Measurements from ENCODE around the gene ATOSA.

The ATOSA gene

GRCh38 chr15:52702390-52702789 lies 23.2 kb upstream of the ATOSA start:
- TF ChIP-seq NFIC (IDR thresholded peaks at IDR 0.05), result no peak
- no peak for TF ChIP-seq TEAD4 (IDR thresholded peaks at IDR 0.05)
- TF ChIP-seq CEBPB (IDR thresholded peaks at IDR 0.05), result no peak
- TF ChIP-seq YY1 (IDR thresholded peaks at IDR 0.05; ENCODE audit: low read depth), result no peak
- TF ChIP-seq EGR1 (IDR thresholded peaks at IDR 0.05), result no peak
- no peak for TF ChIP-seq FOXM1 (IDR thresholded peaks at IDR 0.05; ENCODE audit: borderline replicate concordance, low read depth)
- TF ChIP-seq CREB1 (IDR thresholded peaks at IDR 0.05; ENCODE audit: low read depth), result no peak
- no peak for TF ChIP-seq RAD21 (IDR thresholded peaks at IDR 0.05; ENCODE audit: low read depth)
- TF ChIP-seq USF1 (IDR thresholded peaks at IDR 0.05), result no peak
- no peak for TF ChIP-seq REST (IDR thresholded peaks at IDR 0.05; ENCODE audit: low read depth)
- no peak for TF ChIP-seq TCF12 (IDR thresholded peaks at IDR 0.05; ENCODE audit: low read depth)
- TF ChIP-seq TAF1 (IDR thresholded peaks at IDR 0.05; ENCODE audit: low read depth), result no peak
- TF ChIP-seq MAX (IDR thresholded peaks at IDR 0.05), result no peak
- TF ChIP-seq EP300 (IDR thresholded peaks at IDR 0.05; ENCODE audit: borderline replicate concordance), result no peak
- no peak for TF ChIP-seq ZBTB7A (IDR thresholded peaks at IDR 0.05; ENCODE audit: low read depth)

- TF ChIP-seq FOXM1 (IDR thresholded peaks at IDR 0.05; ENCODE audit: borderline replicate concordance, low read depth) (no peak), TEAD4 (IDR thresholded peaks at IDR 0.05) (no peak), CEBPB (IDR thresholded peaks at IDR 0.05) (no peak), NFIC (IDR thresholded peaks at IDR 0.05) (no peak), MAX (IDR thresholded peaks at IDR 0.05) (no peak), YY1 (IDR thresholded peaks at IDR 0.05; ENCODE audit: low read depth) (no peak), RAD21 (IDR thresholded peaks at IDR 0.05; ENCODE audit: low read depth) (no peak), CREB1 (IDR thresholded peaks at IDR 0.05; ENCODE audit: low read depth) (no peak), TAF1 (IDR thresholded peaks at IDR 0.05; ENCODE audit: low read depth) (no peak), REST (IDR thresholded peaks at IDR 0.05; ENCODE audit: low read depth) (no peak), ZBTB7A (IDR thresholded peaks at IDR 0.05; ENCODE audit: low read depth) (no peak), EGR1 (IDR thresholded peaks at IDR 0.05) (no peak), TCF12 (IDR thresholded peaks at IDR 0.05; ENCODE audit: low read depth) (no peak), EP300 (IDR thresholded peaks at IDR 0.05; ENCODE audit: borderline replicate concordance) (no peak)
Measured at GRCh38 chr15:52699457-52699856, 20.3 kb upstream of the ATOSA start.

GRCh38 chr15:52698514-52698913 lies 19.3 kb upstream of the ATOSA start:
- TF ChIP-seq FOXM1 (IDR thresholded peaks at IDR 0.05; ENCODE audit: borderline replicate concordance, low read depth) (no peak), MAX (IDR thresholded peaks at IDR 0.05) (no peak), NFIC (IDR thresholded peaks at IDR 0.05) (no peak), YY1 (IDR thresholded peaks at IDR 0.05; ENCODE audit: low read depth) (no peak)

GRCh38 chr15:52697051-52697450 lies 17.9 kb upstream of the ATOSA start:
- no peak for TF ChIP-seq CREB1 (IDR thresholded peaks at IDR 0.05; ENCODE audit: low read depth)
- TF ChIP-seq CEBPB (IDR thresholded peaks at IDR 0.05), result no peak
- no peak for TF ChIP-seq EP300 (IDR thresholded peaks at IDR 0.05; ENCODE audit: borderline replicate concordance)
- TF ChIP-seq TAF1 (IDR thresholded peaks at IDR 0.05; ENCODE audit: low read depth), result no peak
- TF ChIP-seq EGR1 (IDR thresholded peaks at IDR 0.05), result no peak
- TF ChIP-seq REST (IDR thresholded peaks at IDR 0.05; ENCODE audit: low read depth), result no peak
- no peak for TF ChIP-seq TCF12 (IDR thresholded peaks at IDR 0.05; ENCODE audit: low read depth)
- no peak for TF ChIP-seq USF1 (IDR thresholded peaks at IDR 0.05)
- no peak for TF ChIP-seq NFIC (IDR thresholded peaks at IDR 0.05)
- no peak for TF ChIP-seq RAD21 (IDR thresholded peaks at IDR 0.05; ENCODE audit: low read depth)
